Osteocyte (in vitro differentiated cells): ENCODE data around the gene CMSS1. TPM values are rescaled to one million over a fixed set of nuclear protein-coding genes. Genes with fewer than 3 reads are reported as not detected.

Experiments
- DNase-seq: peaks from one replicate; pipeline ENCODE4 v3.0.0; 2021; ENCODE audit warnings: mixed read lengths; ENCODE audit not compliant: unreplicated experiment; ENCODE audit errors: extremely low spot score
- H3K27ac Mint-ChIP-seq: one replicate; pipeline ENCODE4 v1.8.0; 2021; ENCODE audit warnings: mild to moderate bottlenecking, mixed read lengths; ENCODE audit not compliant: unreplicated experiment
- H3K27me3 Mint-ChIP-seq: one replicate; pipeline ENCODE4 v1.8.0; 2021; ENCODE audit warnings: mixed read lengths; ENCODE audit not compliant: unreplicated experiment
- H3K36me3 Mint-ChIP-seq: one replicate; pipeline ENCODE4 v1.8.0; 2021; ENCODE audit warnings: mixed read lengths; ENCODE audit not compliant: unreplicated experiment
- H3K4me1 Mint-ChIP-seq: one replicate; pipeline ENCODE4 v1.8.0; 2021; ENCODE audit warnings: mixed read lengths; ENCODE audit not compliant: unreplicated experiment
- H3K4me3 Mint-ChIP-seq: one replicate; pipeline ENCODE4 v1.8.0; 2021; ENCODE audit warnings: mild to moderate bottlenecking, moderate library complexity, mixed read lengths; ENCODE audit not compliant: unreplicated experiment
- H3K9me3 Mint-ChIP-seq: one replicate; pipeline ENCODE4 v1.8.0; 2021; ENCODE audit warnings: mixed read lengths; ENCODE audit not compliant: unreplicated experiment
- CTCF ChIP-seq: fragments of 200-600 bp; sonication (generic); IDR thresholded peaks from 2 replicates; pipeline ENCODE4 v1.5.0; 2021; ENCODE audit warnings: antibody characterized with exemption, mild to moderate bottlenecking, moderate library complexity
- total RNA-seq: library from RNA; stranded (reverse); gene quantifications from 2 replicates; pipeline ENCODE4 v1.2.1, GENCODE V29; 2021

Gene CMSS1
- total RNA-seq, 1 donor from 2014 or later: 38.5 TPM

GRCh38 chr3:100087198-100087597 is 269.5 kb downstream of the CMSS1 start:
- no peak for DNase-seq
- Mint-ChIP-seq H3K27me3 (no peaks in the 10 kb centered on the region), H3K4me1 (peaks cover 67% of the 10 kb centered on the region)

GRCh38 chr3:100088735-100089368 is 271.2 kb downstream of the CMSS1 start:
- peaks cover 1% of the 10 kb centered on the region for H3K36me3 Mint-ChIP-seq
- no peak for TF ChIP-seq CTCF
- H3K4me3 Mint-ChIP-seq: no peak overlapping the region
- DNase-seq: no peak
- H3K27me3 Mint-ChIP-seq: no peaks in the 10 kb centered on the region
- H3K27ac Mint-ChIP-seq: peak overlapping the region; percentile 52
- peaks cover 63% of the 10 kb centered on the region for H3K4me1 Mint-ChIP-seq
- no peaks in the 10 kb centered on the region for H3K9me3 Mint-ChIP-seq

More at GRCh38 chr3:100087198-100087597, 269.5 kb downstream of the CMSS1 start:
- no peak for TF ChIP-seq CTCF
- H3K36me3 Mint-ChIP-seq: peaks cover 1% of the 10 kb centered on the region
- H3K9me3 Mint-ChIP-seq: no peaks in the 10 kb centered on the region
- peak overlapping the region; percentile 69 for H3K27ac Mint-ChIP-seq
- no peak overlapping the region for H3K4me3 Mint-ChIP-seq

GRCh38 chr3:100089812-100090668 is 272.4 kb downstream of the CMSS1 start:
- no peaks in the 10 kb centered on the region for H3K9me3 Mint-ChIP-seq
- peak; percentile 50 for TF ChIP-seq CTCF
- H3K4me3 Mint-ChIP-seq: no peak overlapping the region
- no peaks in the 10 kb centered on the region for H3K27me3 Mint-ChIP-seq
- no peak for DNase-seq
- peaks cover 60% of the 10 kb centered on the region for H3K4me1 Mint-ChIP-seq
- H3K27ac Mint-ChIP-seq: no peak overlapping the region
- H3K36me3 Mint-ChIP-seq: peaks cover 1% of the 10 kb centered on the region

- no peak overlapping the region for H3K27ac Mint-ChIP-seq
- H3K4me3 Mint-ChIP-seq: no peak overlapping the region
- peaks cover 1% of the 10 kb centered on the region for H3K36me3 Mint-ChIP-seq
These were observed 273.0 kb downstream of the CMSS1 start for GRCh38 chr3:100090669-100091005.

More at GRCh38 chr3:100090669-100091005, 273.0 kb downstream of the CMSS1 start:
- DNase-seq: no peak
- Mint-ChIP-seq H3K9me3 (no peaks in the 10 kb centered on the region), H3K4me1 (peaks cover 54% of the 10 kb centered on the region), H3K27me3 (no peaks in the 10 kb centered on the region)
- TF ChIP-seq CTCF: no peak
